ENCODE results near the gene LUC7L3. TPM values are rescaled to one million over a fixed set of nuclear protein-coding genes. Genes with fewer than 3 reads are reported as not detected.

Gene LUC7L3
- polyA plus RNA-seq, 2 of the 4 experiments (the other 2 are of a cell fraction) = 209 to 211 TPM

GRCh38 chr17:50778988-50779387 is 59.6 kb downstream of the LUC7L3 start:
- FAIRE-seq = no peak
- H3K27ac ChIP-seq = no peak overlapping the region
- POLR2A ChIA-PET = interaction anchor here (0.7 kb wide), 1 partner anchor 11 kb away, joined by 3 read pairs; no protein-coding TSS in a partner anchor
- no peak overlapping the region for H3K4me2 ChIP-seq
- no peak for ATAC-seq
- TF ChIP-seq CBX8 (IDR thresholded peaks at IDR 0.05) = no peak
- no peak for TF ChIP-seq MAZ (IDR thresholded peaks at IDR 0.05; ENCODE audit: borderline replicate concordance, low read depth, low read length)
- TF ChIP-seq JUN (IDR thresholded peaks at IDR 0.05) = no peak
- TF ChIP-seq EHF (CRISPR knock-in tag; IDR thresholded peaks at IDR 0.05) = no peak
- no peak for TF ChIP-seq CBX2 (IDR thresholded peaks at IDR 0.05; ENCODE audit: borderline replicate concordance, low read depth)
- TF ChIP-seq, protein P1, sequence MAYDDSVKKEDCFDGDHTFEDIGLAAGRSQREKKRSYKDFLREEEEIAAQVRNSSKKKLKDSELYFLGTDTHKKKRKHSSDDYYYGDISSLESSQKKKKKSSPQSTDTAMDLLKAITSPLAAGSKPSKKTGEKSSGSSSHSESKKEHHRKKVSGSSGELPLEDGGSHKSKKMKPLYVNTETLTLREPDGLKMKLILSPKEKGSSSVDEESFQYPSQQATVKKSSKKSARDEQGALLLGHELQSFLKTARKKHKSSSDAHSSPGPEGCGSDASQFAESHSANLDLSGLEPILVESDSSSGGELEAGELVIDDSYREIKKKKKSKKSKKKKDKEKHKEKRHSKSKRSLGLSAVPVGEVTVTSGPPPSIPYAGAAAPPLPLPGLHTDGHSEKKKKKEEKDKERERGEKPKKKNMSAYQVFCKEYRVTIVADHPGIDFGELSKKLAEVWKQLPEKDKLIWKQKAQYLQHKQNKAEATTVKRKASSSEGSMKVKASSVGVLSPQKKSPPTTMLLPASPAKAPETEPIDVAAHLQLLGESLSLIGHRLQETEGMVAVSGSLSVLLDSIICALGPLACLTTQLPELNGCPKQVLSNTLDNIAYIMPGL (CRISPR knock-in tag; IDR thresholded peaks at IDR 0.05; ENCODE audit: borderline replicate concordance) = no peak
- no peak for TF ChIP-seq REST (IDR thresholded peaks at IDR 0.05)
- no peak for TF ChIP-seq KDM1A (IDR thresholded peaks at IDR 0.05; ENCODE audit: low read depth)
- H3K9me3 ChIP-seq = no peaks in the 10 kb centered on the region
- CTCF ChIA-PET = interaction anchor here (0.9 to 10.7 kb wide), 15 partner anchors 11 to 306 kb away, joined by 3 to 324 read pairs (median 4); no protein-coding TSS in a partner anchor
- no peak overlapping the region for H3K4me3 ChIP-seq
- WGBS (ENCODE audit: missing lambda C conversion rate) = 64% methylated on average over 4 of the region's 4 CpGs
- no peak for DNase-seq (ENCODE audit: low read depth in 1 of 2, low spot score in 1 of 2)
- H3K4me1 ChIP-seq = 0 out of 3 replicates have a peak, but pooled peaks cover 3% of the 10 kb centered on the region

- no peak for DNase-seq (ENCODE audit: low read depth in 1 of 2, low spot score in 1 of 2)
- no peak for FAIRE-seq
- ATAC-seq = no peak
- Histone ChIP-seq H3K4me3 (no peak overlapping the region), H3K27ac (no peak overlapping the region), H3K4me1 (0 out of 3 replicates have a peak, but pooled peaks cover 3% of the 10 kb centered on the region), H3K9me3 (no peaks in the 10 kb centered on the region), H3K4me2 (no peak overlapping the region)
- CTCF ChIA-PET = interaction anchor here (0.6 to 10.7 kb wide), 14 partner anchors 14 to 307 kb away, joined by 3 to 324 read pairs (median 4); partner anchors contain the start of gene WFIKKN2
- 91% methylated on average over 9 of the region's 9 CpGs for WGBS (ENCODE audit: missing lambda C conversion rate)
- TF ChIP-seq HEYL (CRISPR knock-in tag; IDR thresholded peaks at IDR 0.05) (no peak), JUN (IDR thresholded peaks at IDR 0.05) (no peak), ELK1 (IDR thresholded peaks at IDR 0.05; ENCODE audit: low read depth, low read length) (no peak), CBX8 (IDR thresholded peaks at IDR 0.05) (no peak), MAZ (IDR thresholded peaks at IDR 0.05; ENCODE audit: borderline replicate concordance, low read depth, low read length) (no peak), RNF2 (IDR thresholded peaks at IDR 0.05; ENCODE audit: borderline replicate concordance, low read depth) (no peak), HOXA7 (CRISPR knock-in tag; IDR thresholded peaks at IDR 0.05) (no peak), MYC (IDR thresholded peaks at IDR 0.05; ENCODE audit: borderline replicate concordance, low read length) (no peak), FOXS1 (CRISPR knock-in tag; IDR thresholded peaks at IDR 0.05) (no peak), CHD2 (IDR thresholded peaks at IDR 0.05; ENCODE audit: low read length, partially characterized antibody) (no peak), CBX2 (IDR thresholded peaks at IDR 0.05; ENCODE audit: borderline replicate concordance, low read depth) (no peak), HDAC2 (IDR thresholded peaks at IDR 0.05) (no peak), NPAS2 (CRISPR knock-in tag; IDR thresholded peaks at IDR 0.05; ENCODE audit: borderline replicate concordance) (no peak), HOXB5 (CRISPR knock-in tag; IDR thresholded peaks at IDR 0.05) (no peak)
- TF ChIP-seq, protein P2, sequence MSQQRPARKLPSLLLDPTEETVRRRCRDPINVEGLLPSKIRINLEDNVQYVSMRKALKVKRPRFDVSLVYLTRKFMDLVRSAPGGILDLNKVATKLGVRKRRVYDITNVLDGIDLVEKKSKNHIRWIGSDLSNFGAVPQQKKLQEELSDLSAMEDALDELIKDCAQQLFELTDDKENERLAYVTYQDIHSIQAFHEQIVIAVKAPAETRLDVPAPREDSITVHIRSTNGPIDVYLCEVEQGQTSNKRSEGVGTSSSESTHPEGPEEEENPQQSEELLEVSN (IDR thresholded peaks at IDR 0.05; ENCODE audit: borderline replicate concordance, low read depth) = no peak
- POLR2A ChIA-PET = interaction anchor here (0.7 kb wide), 1 partner anchor 10 kb away, joined by 3 read pairs; no protein-coding TSS in a partner anchor
These were observed 60.4 kb downstream of the LUC7L3 start for GRCh38 chr17:50779747-50780353.
